Measurements from ENCODE around the gene FBN1.
A peak's percentile ranks its signal among the peaks of the same experiment; 100 is the strongest.

Gene FBN1

DNA sequence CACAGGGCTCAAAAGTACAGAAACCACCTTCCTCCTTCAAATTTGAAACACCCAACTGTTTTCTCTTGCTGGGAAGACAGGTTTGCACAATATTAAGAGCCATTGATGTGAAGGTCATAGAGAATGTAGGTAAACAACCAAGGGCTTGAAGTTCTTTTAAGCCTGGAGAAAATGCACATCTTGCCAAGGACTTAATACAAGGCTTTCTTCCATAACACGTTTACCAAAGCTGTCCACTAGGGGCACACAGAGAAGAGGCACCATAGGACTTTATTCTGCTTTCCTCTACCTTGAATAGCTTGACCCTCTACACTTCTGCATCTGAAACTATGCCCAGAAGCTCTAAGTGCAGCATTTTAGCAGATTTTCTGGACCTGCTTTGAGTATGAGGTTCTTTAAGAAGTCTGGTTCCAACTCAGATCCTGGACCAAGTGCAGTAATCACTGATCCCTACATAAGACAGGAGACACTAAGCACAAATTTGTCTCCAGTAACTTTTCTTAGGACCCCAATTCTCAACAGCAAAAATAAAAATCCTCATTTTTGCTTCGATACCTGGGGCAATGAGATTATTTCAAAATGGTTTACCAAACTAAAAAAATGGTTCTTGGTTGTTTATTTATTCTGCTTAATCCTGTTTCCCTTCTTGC lies 138.0 kb downstream of the FBN1 start:
- H3K4me3 ChIP-seq (ENCODE audit: low read length), result no peak overlapping the region
- peaks cover 96% of the 10 kb centered on the region for H3K36me3 ChIP-seq (ENCODE audit: control insufficient read depth, insufficient read depth, low read length, severe bottlenecking)
- no peaks in the 10 kb centered on the region for H3K27me3 ChIP-seq (replicated peaks; ENCODE audit: control insufficient read depth, insufficient read depth, low read length)
- H3K9ac ChIP-seq (ENCODE audit: low read length), result no peak overlapping the region
- peaks cover 12% of the 10 kb centered on the region for H3K4me1 ChIP-seq (ENCODE audit: control insufficient read depth, insufficient read depth, low read length)
- no peaks in the 10 kb centered on the region for H3K9me3 ChIP-seq (ENCODE audit: control insufficient read depth, low read length)
- DNase-seq (ENCODE audit: low read depth), result peak; percentile 74

DNA sequence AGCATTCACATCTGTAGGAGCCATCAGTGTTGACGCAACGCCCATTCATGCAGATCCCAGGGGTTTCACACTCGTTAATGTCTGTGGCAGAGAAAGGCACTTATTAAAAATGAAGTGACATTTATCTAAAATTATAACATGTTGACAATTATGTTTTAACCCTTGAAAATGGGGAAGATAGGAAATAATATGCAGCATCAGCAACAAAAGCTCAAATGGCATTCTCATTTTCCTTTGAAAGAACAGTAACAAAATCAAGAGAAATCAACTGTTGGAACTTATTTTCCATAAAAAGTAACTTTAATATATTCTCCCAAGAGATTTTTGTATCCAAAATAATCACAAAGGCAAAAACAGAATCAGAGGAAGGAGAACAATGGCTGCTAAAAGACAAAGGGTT lies 140.4 kb downstream of the FBN1 start:
- H3K9ac ChIP-seq (ENCODE audit: low read length), result no peak overlapping the region
- H3K4me3 ChIP-seq (ENCODE audit: low read length), result no peak overlapping the region
- no peaks in the 10 kb centered on the region for H3K9me3 ChIP-seq (ENCODE audit: control insufficient read depth, low read length)
- peaks cover 9% of the 10 kb centered on the region for H3K4me1 ChIP-seq (ENCODE audit: control insufficient read depth, insufficient read depth, low read length)
- H3K27me3 ChIP-seq (replicated peaks; ENCODE audit: control insufficient read depth, insufficient read depth, low read length), result no peaks in the 10 kb centered on the region
- peaks cover 96% of the 10 kb centered on the region for H3K36me3 ChIP-seq (ENCODE audit: control insufficient read depth, insufficient read depth, low read length, severe bottlenecking)
- DNase-seq (ENCODE audit: low read depth), result no peak

DNA sequence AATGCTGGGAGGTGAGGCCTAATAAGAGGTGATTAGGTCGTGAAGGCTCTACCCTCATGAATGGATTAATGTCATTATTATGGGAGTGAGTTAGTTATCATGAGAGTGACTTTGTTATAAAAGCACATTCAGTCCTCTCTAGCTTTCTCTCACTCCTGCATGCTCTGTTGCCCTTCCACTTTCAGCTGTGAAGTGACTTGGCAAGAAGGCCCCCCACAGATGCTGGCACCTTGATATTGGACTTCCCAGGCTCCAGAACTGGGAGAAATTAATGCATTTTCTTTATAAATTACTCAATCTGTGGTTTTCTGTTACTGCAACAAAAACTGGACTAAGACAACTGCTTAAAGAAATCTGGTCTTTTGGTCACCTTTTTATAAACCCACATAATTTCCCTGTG lies 144.3 kb downstream of the FBN1 start:
- no peaks in the 10 kb centered on the region for H3K27me3 ChIP-seq (replicated peaks; ENCODE audit: control insufficient read depth, insufficient read depth, low read length)
- H3K4me1 ChIP-seq (ENCODE audit: control insufficient read depth, insufficient read depth, low read length), result peaks cover 9% of the 10 kb centered on the region
- H3K36me3 ChIP-seq (ENCODE audit: control insufficient read depth, insufficient read depth, low read length, severe bottlenecking), result peaks cover 97% of the 10 kb centered on the region
- DNase-seq (ENCODE audit: low read depth), result no peak
- peak overlapping the region; percentile 26 for H3K9ac ChIP-seq (ENCODE audit: low read length)
- H3K4me3 ChIP-seq (ENCODE audit: low read length), result no peak overlapping the region
- H3K9me3 ChIP-seq (ENCODE audit: control insufficient read depth, low read length), result no peaks in the 10 kb centered on the region

DNA sequence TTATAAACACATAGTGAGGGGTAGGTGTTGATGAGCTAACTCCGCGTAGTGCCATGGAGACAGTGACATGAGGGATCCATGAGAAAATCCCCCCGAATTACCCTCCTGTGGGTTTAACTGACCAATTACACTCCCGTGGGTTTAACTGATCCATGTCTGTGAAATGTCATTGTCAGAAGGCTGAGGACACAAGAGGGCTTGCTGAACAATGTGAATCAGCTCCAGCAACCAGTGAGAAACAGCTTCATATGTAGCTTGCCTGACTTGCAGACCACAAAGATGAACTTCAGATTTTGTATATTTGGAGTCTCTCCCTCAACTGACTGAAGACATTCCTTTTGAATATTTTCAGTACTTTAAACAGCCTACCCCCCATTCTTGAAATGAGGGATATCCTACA lies 144.9 kb downstream of the FBN1 start:
- no peaks in the 10 kb centered on the region for H3K9me3 ChIP-seq (ENCODE audit: control insufficient read depth, low read length)
- peaks cover 97% of the 10 kb centered on the region for H3K36me3 ChIP-seq (ENCODE audit: control insufficient read depth, insufficient read depth, low read length, severe bottlenecking)
- H3K27me3 ChIP-seq (replicated peaks; ENCODE audit: control insufficient read depth, insufficient read depth, low read length), result no peaks in the 10 kb centered on the region
- peak overlapping the region; percentile 26 for H3K9ac ChIP-seq (ENCODE audit: low read length)
- no peak overlapping the region for H3K4me3 ChIP-seq (ENCODE audit: low read length)
- peaks cover 9% of the 10 kb centered on the region for H3K4me1 ChIP-seq (ENCODE audit: control insufficient read depth, insufficient read depth, low read length)
- peak; percentile 54 for DNase-seq (ENCODE audit: low read depth)

DNA sequence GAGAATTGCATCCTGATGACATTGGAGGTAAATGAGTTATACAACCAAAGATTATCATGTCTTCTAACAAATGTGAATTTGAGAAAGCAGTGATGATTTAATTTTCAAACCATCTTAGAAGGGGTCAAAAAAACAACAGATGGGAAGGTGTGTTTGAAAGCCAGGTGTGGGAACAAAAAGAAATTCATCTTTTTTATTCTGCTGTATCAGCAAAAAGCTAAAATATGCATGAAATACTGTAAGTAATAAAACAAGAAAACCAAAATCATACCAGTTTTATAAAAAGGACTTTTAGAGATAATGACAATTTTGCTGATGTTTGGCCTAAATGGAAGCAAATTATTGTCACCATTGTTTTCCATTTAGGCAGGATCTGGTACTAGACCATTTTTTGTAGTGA lies 145.5 kb downstream of the FBN1 start:
- H3K4me1 ChIP-seq (ENCODE audit: control insufficient read depth, insufficient read depth, low read length), result peaks cover 15% of the 10 kb centered on the region
- H3K36me3 ChIP-seq (ENCODE audit: control insufficient read depth, insufficient read depth, low read length, severe bottlenecking), result peaks cover 97% of the 10 kb centered on the region
- H3K9me3 ChIP-seq (ENCODE audit: control insufficient read depth, low read length), result no peaks in the 10 kb centered on the region

DNA sequence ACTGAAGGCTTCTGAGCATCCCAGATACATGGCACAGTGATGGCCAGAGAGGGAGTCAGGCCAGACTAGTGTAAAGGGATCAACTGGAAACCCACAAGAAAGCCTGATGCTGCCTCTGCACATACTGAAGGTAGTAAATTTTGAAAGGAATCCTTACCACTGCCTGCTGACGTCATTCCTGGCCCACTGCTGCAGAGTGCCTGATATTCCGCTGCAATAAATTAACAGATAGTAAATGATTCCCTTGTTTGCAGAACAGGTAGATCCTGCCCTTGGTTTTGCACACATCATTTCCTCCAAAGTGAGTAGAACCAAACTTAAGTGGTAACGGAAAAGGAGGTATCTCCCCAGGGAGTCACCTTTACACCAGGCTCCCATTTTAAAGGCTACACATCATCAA lies 146.7 kb downstream of the FBN1 start:
- H3K36me3 ChIP-seq (ENCODE audit: control insufficient read depth, insufficient read depth, low read length, severe bottlenecking), result peaks cover 96% of the 10 kb centered on the region

More for the DNA sequence above, 145.5 kb downstream of the FBN1 start:
- Histone ChIP-seq H3K27me3 (replicated peaks; ENCODE audit: control insufficient read depth, insufficient read depth, low read length) (no peaks in the 10 kb centered on the region), H3K9ac (ENCODE audit: low read length) (no peak overlapping the region), H3K4me3 (ENCODE audit: low read length) (no peak overlapping the region)
- no peak for DNase-seq (ENCODE audit: low read depth)

DNA sequence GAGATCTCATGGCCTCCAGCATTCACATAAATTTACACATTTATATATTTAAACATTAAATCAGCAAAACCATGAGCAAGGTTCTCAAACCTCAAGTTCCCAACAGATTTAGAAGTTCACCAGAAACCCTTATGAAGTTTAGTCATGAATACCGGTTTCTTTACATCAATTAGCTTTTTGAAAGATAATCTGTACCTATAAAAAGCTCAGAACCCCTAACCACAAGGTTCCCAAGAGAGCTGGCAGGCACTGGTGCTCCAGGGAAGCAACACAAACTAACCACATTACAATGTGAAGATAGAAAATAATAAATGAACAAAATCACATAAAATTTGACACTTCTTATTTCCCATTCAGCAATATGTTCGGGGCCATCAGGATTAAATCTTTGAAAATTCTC lies 150.9 kb downstream of the FBN1 start:
- H3K36me3 ChIP-seq (ENCODE audit: control insufficient read depth, insufficient read depth, low read length, severe bottlenecking), result peaks cover 91% of the 10 kb centered on the region
- peak overlapping the region; percentile 84 for H3K9ac ChIP-seq (ENCODE audit: low read length)

More for the DNA sequence above, 146.7 kb downstream of the FBN1 start:
- Histone ChIP-seq H3K9ac (ENCODE audit: low read length) (no peak overlapping the region), H3K4me1 (ENCODE audit: control insufficient read depth, insufficient read depth, low read length) (peaks cover 26% of the 10 kb centered on the region), H3K4me3 (ENCODE audit: low read length) (no peak overlapping the region), H3K27me3 (replicated peaks; ENCODE audit: control insufficient read depth, insufficient read depth, low read length) (no peaks in the 10 kb centered on the region), H3K9me3 (ENCODE audit: control insufficient read depth, low read length) (no peaks in the 10 kb centered on the region)
- DNase-seq (ENCODE audit: low read depth), result no peak

DNA sequence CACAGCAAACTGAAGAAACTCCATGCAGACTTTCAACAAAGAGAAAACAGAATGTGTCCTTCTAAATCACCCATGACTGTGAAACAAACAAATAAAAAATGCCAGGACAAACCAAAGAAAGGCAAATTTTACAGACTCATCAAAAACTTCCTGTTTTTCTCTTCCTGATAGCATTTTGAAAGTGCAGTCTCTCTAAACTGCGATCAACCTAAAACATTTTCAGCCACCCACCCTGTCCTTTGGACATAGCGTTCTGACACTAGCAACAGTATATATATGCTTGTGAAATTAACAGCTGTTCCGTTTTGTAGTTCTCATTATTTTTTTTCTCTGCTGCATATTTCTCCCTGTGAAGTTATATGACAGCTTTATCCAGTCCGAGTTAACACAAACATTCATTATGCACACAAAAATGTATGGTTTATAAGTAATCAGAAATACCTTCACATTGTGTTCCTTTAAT lies 151.7 kb downstream of the FBN1 start:
- Histone ChIP-seq H3K4me1 (ENCODE audit: control insufficient read depth, insufficient read depth, low read length) (peaks cover 33% of the 10 kb centered on the region), H3K27me3 (replicated peaks; ENCODE audit: control insufficient read depth, insufficient read depth, low read length) (no peaks in the 10 kb centered on the region), H3K9ac (ENCODE audit: low read length) (peak overlapping the region; percentile 84), H3K9me3 (ENCODE audit: control insufficient read depth, low read length) (no peaks in the 10 kb centered on the region), H3K36me3 (ENCODE audit: control insufficient read depth, insufficient read depth, low read length, severe bottlenecking) (peaks cover 91% of the 10 kb centered on the region), H3K4me3 (ENCODE audit: low read length) (peak overlapping the region; percentile 61)
- DNase-seq (ENCODE audit: low read depth), result no peak

More for the DNA sequence above, 150.9 kb downstream of the FBN1 start:
- Histone ChIP-seq H3K27me3 (replicated peaks; ENCODE audit: control insufficient read depth, insufficient read depth, low read length) (no peaks in the 10 kb centered on the region), H3K4me3 (ENCODE audit: low read length) (peak overlapping the region; percentile 61), H3K4me1 (ENCODE audit: control insufficient read depth, insufficient read depth, low read length) (peaks cover 33% of the 10 kb centered on the region), H3K9me3 (ENCODE audit: control insufficient read depth, low read length) (no peaks in the 10 kb centered on the region)
- peak; percentile 39 for DNase-seq (ENCODE audit: low read depth)

DNA sequence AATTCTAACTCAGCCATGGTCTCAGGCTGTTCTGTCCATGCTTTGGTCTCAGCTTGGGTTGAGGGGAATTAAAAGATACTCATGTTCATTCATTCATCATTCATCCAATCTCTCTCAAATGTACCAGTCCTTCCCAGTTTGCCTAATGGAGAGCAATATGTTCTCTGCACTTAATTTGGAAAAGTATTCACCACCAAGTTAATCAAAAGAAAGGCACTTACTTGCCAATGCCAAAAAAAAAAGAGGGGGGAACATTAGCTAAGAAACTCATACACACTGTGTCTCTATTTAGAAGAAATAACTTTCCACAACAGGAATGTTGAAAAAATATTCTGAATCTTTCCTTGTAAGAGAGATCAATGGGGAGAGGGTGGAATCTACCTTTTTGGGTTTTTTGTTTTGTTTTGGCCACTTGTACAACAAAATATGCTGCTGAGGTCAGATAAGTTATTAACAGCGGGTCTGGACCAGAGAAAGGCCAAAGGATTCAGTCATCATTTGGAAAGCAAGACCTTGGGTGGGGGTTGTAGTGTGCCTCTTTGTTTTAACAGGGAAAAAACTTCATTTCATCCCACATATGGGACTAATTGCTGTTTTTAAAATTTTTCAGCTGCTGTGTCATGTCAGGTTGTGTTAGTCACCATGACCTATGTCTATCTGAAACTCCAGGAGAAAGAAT lies 152.3 kb downstream of the FBN1 start:
- Histone ChIP-seq H3K27me3 (replicated peaks; ENCODE audit: control insufficient read depth, insufficient read depth, low read length) (no peaks in the 10 kb centered on the region), H3K4me1 (ENCODE audit: control insufficient read depth, insufficient read depth, low read length) (peaks cover 33% of the 10 kb centered on the region), H3K9ac (ENCODE audit: low read length) (peak overlapping the region; percentile 84), H3K9me3 (ENCODE audit: control insufficient read depth, low read length) (no peaks in the 10 kb centered on the region), H3K4me3 (ENCODE audit: low read length) (peak overlapping the region; percentile 42), H3K36me3 (ENCODE audit: control insufficient read depth, insufficient read depth, low read length, severe bottlenecking) (peaks cover 91% of the 10 kb centered on the region)
- DNase-seq (ENCODE audit: low read depth), result peak; percentile 92

DNA sequence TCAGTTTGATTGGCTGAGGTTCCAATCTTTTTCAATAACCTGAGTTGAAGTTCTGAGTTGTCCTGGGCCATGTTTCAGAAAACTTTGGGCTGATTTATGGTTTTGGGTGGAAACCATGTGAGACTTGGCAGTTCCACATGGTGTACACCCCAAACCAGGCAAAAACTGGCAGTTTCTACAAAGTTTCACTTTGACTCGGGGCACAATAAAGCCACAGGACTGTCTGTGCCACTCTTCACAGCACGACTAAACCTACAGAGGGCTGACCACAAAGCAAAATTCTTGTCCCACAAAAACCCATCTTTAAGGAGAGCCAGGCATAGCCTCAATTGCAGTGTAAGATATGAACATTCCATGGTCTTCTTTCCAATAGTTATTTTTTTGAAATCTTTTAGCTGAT lies 159.3 kb downstream of the FBN1 start:
- DNase-seq (ENCODE audit: low read depth), result no peak
- H3K27me3 ChIP-seq (replicated peaks; ENCODE audit: control insufficient read depth, insufficient read depth, low read length), result no peaks in the 10 kb centered on the region
- peaks cover 99% of the 10 kb centered on the region for H3K36me3 ChIP-seq (ENCODE audit: control insufficient read depth, insufficient read depth, low read length, severe bottlenecking)
- H3K9me3 ChIP-seq (ENCODE audit: control insufficient read depth, low read length), result no peaks in the 10 kb centered on the region
- no peak overlapping the region for H3K4me3 ChIP-seq (ENCODE audit: low read length)
- peaks cover 10% of the 10 kb centered on the region for H3K4me1 ChIP-seq (ENCODE audit: control insufficient read depth, insufficient read depth, low read length)
- peak overlapping the region; percentile 11 for H3K9ac ChIP-seq (ENCODE audit: low read length)

DNA sequence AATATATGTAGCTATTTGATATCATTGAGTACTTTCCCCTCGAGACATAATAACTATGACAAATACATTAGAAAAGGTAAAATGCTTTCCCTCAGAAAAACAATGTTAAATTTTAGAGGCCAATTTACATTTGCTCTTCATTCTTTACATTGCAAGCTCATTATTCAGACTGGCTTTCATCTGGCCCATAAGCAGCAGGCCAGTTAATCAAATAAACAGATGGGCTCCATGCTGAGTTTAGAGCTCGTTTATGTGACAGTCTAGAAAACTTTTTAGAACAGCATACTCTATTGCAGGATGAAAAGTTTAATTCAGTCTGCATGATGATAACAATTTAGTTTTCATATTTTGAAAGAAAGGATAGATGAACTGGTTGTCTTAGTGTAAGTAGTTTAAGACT lies 163.7 kb downstream of the FBN1 start:
- no peak overlapping the region for H3K9ac ChIP-seq (ENCODE audit: low read length)
- peaks cover 98% of the 10 kb centered on the region for H3K36me3 ChIP-seq (ENCODE audit: control insufficient read depth, insufficient read depth, low read length, severe bottlenecking)
- H3K9me3 ChIP-seq (ENCODE audit: control insufficient read depth, low read length), result no peaks in the 10 kb centered on the region
- H3K4me3 ChIP-seq (ENCODE audit: low read length), result no peak overlapping the region
- peaks cover 44% of the 10 kb centered on the region for H3K4me1 ChIP-seq (ENCODE audit: control insufficient read depth, insufficient read depth, low read length)
- peak; percentile 53 for DNase-seq (ENCODE audit: low read depth)
- no peaks in the 10 kb centered on the region for H3K27me3 ChIP-seq (replicated peaks; ENCODE audit: control insufficient read depth, insufficient read depth, low read length)

Measured in adipocyte (in vitro differentiated cells).